HL-60 (cell line): ENCODE results near the gene POU3F2.

Experiments used
- CTCF ChIP-seq: IDR thresholded peaks from one replicate; pipeline ENCODE4 v1.5.1; 2011; ENCODE audit warnings: low read length, control low read depth, inconsistent platforms; ENCODE audit not compliant: insufficient read depth
- GABPA ChIP-seq: IDR thresholded peaks from 2 replicates; pipeline ENCODE4 v1.6.1; 2012; ENCODE audit warnings: low read depth
- POLR2AphosphoS5 ChIP-seq: IDR thresholded peaks from 2 replicates; pipeline ENCODE4 v1.6.1; 2012; ENCODE audit warnings: low read depth

GRCh38 chr6:98831959-98832283 is 2.5 kb upstream of the POU3F2 start:
- TF ChIP-seq CTCF (no peak), GABPA (no peak), POLR2AphosphoS5 (no peak)
